HFFc6 (cell line): ENCODE measurements around the gene ZIC4. TPM values are rescaled to one million over a fixed set of nuclear protein-coding genes. Genes with fewer than 3 reads are reported as not detected.

ENCODE experiments used
- DNase-seq: peaks from one replicate; pipeline ENCODE4 v3.0.0-alpha.2; 2018
- H3K27ac Mint-ChIP-seq: 2 replicates; pipeline ENCODE4 v1.8.0; 2020; ENCODE audit warnings: mild to moderate bottlenecking, mixed read lengths
- H3K27me3 Mint-ChIP-seq: 2 replicates; pipeline ENCODE4 v1.8.0; 2021; ENCODE audit warnings: mild to moderate bottlenecking, moderate library complexity, mixed read lengths; ENCODE audit not compliant: insufficient read depth
- H3K36me3 Mint-ChIP-seq: 2 replicates; pipeline ENCODE4 v1.8.0; 2021; ENCODE audit warnings: low read depth, mixed read lengths
- H3K4me1 Mint-ChIP-seq: 2 replicates; pipeline ENCODE4 v1.8.0; 2020; ENCODE audit warnings: low read depth, mixed read lengths
- H3K4me3 Mint-ChIP-seq: 2 replicates; pipeline ENCODE4 v1.8.0; 2020; ENCODE audit warnings: mild to moderate bottlenecking, moderate library complexity, mixed read lengths
- H3K9me3 Mint-ChIP-seq: 2 replicates; pipeline ENCODE4 v1.8.0; 2020; ENCODE audit warnings: mild to moderate bottlenecking, mixed read lengths
- total RNA-seq, 6 experiments: library from RNA; stranded (reverse); fragmentation: NEBNext Ultra II Directional; extraction: Animal tissue kit (Norgen Biotek cat#: 25700); gene quantifications; 2 replicates in 1 of 6; 3 replicates in 5 of 6; pipeline ENCODE4 v1.2.3, GENCODE V29; 2021
- TF ChIP-seq, protein P1 (sequence below): fragments of 200-600 bp; sonication (generic); IDR thresholded peaks from 2 replicates; pipeline ENCODE4 v1.5.0; 2021; ENCODE audit warnings: antibody characterized with exemption, mild to moderate bottlenecking

Gene ZIC4
- total RNA-seq, 6 experiments from 2014 or later = 0.28 to 0.58 (median 0.49) TPM

DNA sequence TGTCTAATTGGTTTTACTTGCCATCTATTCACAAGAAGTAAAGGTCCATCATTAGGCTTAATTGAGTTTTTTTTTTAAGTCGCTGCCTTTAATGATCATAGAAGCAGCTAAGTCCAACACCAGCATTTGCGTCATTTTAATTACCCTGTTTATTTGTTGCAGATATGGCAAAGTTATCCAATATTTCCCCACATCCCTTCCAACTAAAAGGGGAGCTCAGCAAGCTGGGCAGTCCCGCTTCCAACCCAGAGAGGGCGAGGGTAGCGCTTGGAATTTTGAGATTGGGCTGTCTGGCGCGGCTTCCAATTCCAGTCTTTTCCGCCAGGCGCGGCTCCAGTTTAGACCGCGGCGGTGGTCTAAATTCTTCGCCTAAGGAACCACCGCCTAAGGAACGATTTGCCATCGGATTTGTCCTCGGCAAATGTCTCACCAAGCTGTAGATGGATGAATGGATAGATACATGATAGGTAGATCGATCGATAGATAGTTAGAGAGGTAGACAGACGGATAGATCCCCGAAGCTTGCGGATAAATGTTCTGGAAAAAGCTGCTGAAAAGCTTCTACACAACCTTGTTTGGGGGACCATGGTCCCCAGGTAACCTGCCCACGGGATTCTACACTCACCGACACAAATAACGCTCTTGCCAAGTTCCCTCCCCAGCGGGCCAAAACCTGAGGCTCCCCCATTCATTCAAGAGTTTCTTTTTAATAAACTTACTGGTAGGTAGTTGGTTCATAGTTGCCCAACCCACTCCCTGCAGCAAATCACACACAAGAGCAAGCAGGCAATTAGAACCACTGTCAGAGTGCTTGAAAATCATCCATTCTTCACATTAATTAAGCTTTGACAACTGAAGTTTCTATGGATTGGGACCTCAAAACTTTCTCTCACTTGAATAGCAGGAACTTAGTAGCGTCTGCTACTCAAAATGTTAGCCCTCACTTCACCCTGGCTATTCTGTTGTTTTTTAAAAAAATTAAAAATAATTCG lies 49.1 kb downstream of the ZIC4 start:
- Mint-ChIP-seq H3K36me3 (peaks cover 16% of the 10 kb centered on the region), H3K4me3 (no peak overlapping the region), H3K9me3 (0 out of 2 replicates have a peak, but pooled peaks cover 7% of the 10 kb centered on the region), H3K27me3 (peaks cover 71% of the 10 kb centered on the region), H3K27ac (no peak overlapping the region), H3K4me1 (peaks cover 17% of the 10 kb centered on the region)
- TF ChIP-seq, protein P1, sequence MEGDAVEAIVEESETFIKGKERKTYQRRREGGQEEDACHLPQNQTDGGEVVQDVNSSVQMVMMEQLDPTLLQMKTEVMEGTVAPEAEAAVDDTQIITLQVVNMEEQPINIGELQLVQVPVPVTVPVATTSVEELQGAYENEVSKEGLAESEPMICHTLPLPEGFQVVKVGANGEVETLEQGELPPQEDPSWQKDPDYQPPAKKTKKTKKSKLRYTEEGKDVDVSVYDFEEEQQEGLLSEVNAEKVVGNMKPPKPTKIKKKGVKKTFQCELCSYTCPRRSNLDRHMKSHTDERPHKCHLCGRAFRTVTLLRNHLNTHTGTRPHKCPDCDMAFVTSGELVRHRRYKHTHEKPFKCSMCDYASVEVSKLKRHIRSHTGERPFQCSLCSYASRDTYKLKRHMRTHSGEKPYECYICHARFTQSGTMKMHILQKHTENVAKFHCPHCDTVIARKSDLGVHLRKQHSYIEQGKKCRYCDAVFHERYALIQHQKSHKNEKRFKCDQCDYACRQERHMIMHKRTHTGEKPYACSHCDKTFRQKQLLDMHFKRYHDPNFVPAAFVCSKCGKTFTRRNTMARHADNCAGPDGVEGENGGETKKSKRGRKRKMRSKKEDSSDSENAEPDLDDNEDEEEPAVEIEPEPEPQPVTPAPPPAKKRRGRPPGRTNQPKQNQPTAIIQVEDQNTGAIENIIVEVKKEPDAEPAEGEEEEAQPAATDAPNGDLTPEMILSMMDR = peak; percentile 24; the same call in 1 of the 2 replicates
- DNase-seq = no peak

- Mint-ChIP-seq H3K27me3 (peaks cover 68% of the 10 kb centered on the region), H3K36me3 (peaks cover 16% of the 10 kb centered on the region), H3K9me3 (0 out of 2 replicates have a peak, but pooled peaks cover 7% of the 10 kb centered on the region), H3K4me3 (no peak overlapping the region), H3K27ac (no peak overlapping the region), H3K4me1 (peaks cover 17% of the 10 kb centered on the region)
- TF ChIP-seq, protein P1 = no peak
- DNase-seq = no peak
Observed at GRCh38 chr3:147356145-147356908, 50.0 kb downstream of the ZIC4 start.

GRCh38 chr3:147355753-147356090 lies 50.6 kb downstream of the ZIC4 start:
- 0 out of 2 replicates have a peak, but pooled peaks cover 7% of the 10 kb centered on the region for H3K9me3 Mint-ChIP-seq

DNA sequence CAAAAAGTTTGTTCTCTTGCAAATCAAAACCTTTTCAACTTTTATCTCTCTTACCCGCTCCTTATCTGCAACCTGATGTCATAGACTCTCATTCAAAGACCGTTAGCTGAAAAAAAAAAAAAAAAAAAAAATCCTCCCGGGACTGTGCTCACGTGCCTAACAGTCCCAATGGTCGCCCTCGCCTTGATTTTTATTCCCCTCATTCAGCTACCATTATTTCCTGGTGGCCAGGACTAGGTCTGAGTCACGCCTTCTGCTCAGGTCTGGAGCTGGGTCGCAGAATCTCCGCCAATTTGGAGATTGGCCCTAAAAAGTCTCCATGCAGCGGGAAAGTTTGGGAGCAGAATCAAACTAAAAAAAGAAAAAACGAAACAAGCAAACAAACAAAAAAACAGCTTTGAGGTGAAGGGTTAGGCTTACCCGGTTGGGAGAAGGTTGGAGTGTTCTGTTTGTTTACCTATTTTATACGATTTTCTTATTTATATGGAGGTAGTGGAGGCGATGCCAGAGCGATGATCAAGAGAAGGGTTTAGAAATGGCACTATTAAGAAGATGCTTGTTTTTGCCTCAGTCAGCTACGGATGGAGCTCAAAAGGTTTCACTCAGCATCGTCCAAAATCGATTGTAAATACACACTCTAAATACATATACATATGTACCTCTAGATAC lies 51.1 kb downstream of the ZIC4 start:
- H3K36me3 Mint-ChIP-seq = peaks cover 16% of the 10 kb centered on the region
- H3K4me1 Mint-ChIP-seq = peaks cover 17% of the 10 kb centered on the region
- H3K4me3 Mint-ChIP-seq = peak overlapping the region; percentile 29; the same call in 1 of the 2 replicates
- no peak for DNase-seq
- TF ChIP-seq, protein P1 = no peak
- H3K9me3 Mint-ChIP-seq = 0 out of 2 replicates have a peak, but pooled peaks cover 7% of the 10 kb centered on the region
- H3K27me3 Mint-ChIP-seq = peaks cover 66% of the 10 kb centered on the region
- no peak overlapping the region for H3K27ac Mint-ChIP-seq

More at GRCh38 chr3:147355753-147356090, 50.6 kb downstream of the ZIC4 start:
- Mint-ChIP-seq H3K27ac (no peak overlapping the region), H3K4me3 (no peak overlapping the region), H3K4me1 (peaks cover 17% of the 10 kb centered on the region), H3K27me3 (peaks cover 67% of the 10 kb centered on the region), H3K36me3 (peaks cover 16% of the 10 kb centered on the region)
- TF ChIP-seq, protein P1 = no peak
- no peak for DNase-seq

DNA sequence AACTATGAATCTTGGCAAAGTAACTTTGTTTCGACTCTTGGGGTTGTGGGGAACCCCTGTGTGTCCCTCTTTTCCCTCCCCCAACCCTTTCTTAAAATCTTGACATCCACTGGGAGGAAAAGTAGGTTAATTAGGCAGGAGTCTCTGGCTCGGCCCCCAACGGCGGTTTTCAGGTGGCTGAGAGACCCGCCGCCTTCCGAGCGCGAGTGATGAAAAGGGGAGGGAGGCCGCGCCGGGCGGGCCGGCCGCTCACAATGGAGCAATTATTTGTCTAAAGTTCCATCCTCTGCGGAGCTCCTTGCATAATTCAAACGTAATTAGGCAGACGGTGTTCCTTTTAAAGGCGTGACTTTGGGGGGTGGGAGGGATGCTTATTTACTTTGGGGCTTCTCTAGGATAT lies 51.7 kb downstream of the ZIC4 start:
- no peak for DNase-seq
- Mint-ChIP-seq H3K4me1 (peaks cover 17% of the 10 kb centered on the region), H3K4me3 (no peak overlapping the region), H3K27me3 (peaks cover 61% of the 10 kb centered on the region), H3K27ac (no peak overlapping the region), H3K9me3 (0 out of 2 replicates have a peak, but pooled peaks cover 7% of the 10 kb centered on the region), H3K36me3 (peaks cover 16% of the 10 kb centered on the region)
- TF ChIP-seq, protein P1 = no peak
